Glomerular visceral epithelial cell (primary cell): ENCODE results near the gene FAHD2A.
"Not testable (repeated sequence)": the region's sequence is repeated elsewhere in the genome, so short reads cannot be mapped to it uniquely, and the experiment has no call there.

Experiments
- DNase-seq: peaks from one replicate; pipeline ENCODE4 v3.0.0-alpha.2; 2016; ENCODE audit errors: extremely low spot score

The FAHD2A gene

DNA sequence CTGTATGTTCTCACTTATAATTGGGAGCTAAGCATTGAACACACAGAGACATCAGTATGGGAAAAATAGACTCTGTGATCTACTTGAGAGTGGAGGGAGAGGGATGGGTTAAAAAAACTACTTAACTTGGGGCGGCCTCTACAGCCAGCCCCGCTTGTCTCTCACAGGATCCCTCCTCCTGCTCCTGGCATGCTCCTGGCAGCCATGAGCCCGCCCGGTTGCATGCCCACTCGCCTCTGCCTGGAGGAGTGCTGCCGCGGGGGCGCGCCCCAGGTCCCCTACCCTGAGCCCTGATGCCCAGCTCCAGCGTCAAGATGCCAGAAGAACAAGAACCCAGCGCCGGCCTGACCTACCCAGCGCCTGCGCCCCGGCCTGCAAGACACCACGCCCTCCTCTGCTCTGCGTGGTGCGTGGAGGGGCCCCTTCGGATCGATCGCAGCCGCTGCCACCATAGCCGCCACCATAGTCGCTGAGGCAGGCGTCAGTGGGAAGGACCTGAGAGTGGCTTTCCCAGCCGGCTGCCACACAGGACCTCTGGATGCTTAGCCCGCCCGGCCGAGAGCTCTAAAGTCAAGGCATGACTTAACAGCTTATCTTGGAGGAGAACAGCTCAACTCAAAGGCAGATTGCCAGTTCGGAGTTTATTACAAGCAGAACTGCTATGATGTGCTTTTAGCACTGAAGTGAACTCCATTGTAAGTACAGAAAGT is 32.8 kb downstream of the FAHD2A start:
- DNase-seq = not testable (repeated sequence)

GRCh38 chr2:95435872-95436209 is 33.3 kb downstream of the FAHD2A start:
- not testable (repeated sequence) for DNase-seq

- DNase-seq = not testable (repeated sequence)
These were observed 40.1 kb downstream of the FAHD2A start for GRCh38 chr2:95442474-95443099.

GRCh38 chr2:95445317-95445716 is 42.8 kb downstream of the FAHD2A start:
- not testable (repeated sequence) for DNase-seq

- DNase-seq = not testable (repeated sequence)
These were observed 60.8 kb downstream of the FAHD2A start for GRCh38 chr2:95463292-95463691.
